SKM-1 (cell line): Measurements from ENCODE around the gene ISX.
"Not testable (repeated sequence)": the region's sequence is repeated elsewhere in the genome, so short reads cannot be mapped to it uniquely, and the experiment has no call there.

Source experiments
- DNase-seq: peaks from one replicate; lab custom pipeline; 2025; ENCODE audit not compliant: unreplicated experiment; lab: John Stamatoyannopoulos, UW

ISX gene

DNA sequence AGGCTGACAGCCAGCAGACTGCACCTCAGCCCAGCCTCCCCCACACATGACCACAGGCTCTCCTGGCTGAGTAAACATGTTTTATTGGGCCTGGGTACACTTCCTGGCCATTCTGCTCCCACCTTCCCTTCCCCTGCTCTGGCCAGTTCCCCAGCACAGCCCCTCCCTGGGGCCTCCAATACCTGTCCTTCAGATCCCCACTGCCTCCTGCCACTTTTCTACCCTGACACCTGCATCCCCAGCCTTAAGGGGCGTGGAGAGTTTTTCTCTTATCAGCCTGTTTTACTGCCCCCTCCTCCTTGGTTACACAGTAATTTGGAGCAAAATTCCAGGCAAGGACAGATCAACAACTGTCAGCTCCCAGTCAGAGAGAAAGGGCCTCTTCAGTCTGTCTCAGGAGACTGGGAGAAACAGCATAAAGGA lies at the start of gene ISX:
Gene ISX (plus strand): TSS at position 363 of the 423 bp plus-strand sequence. CDS start 930 bp downstream, outside the sequence.
- DNase-seq, result no peak

DNA sequence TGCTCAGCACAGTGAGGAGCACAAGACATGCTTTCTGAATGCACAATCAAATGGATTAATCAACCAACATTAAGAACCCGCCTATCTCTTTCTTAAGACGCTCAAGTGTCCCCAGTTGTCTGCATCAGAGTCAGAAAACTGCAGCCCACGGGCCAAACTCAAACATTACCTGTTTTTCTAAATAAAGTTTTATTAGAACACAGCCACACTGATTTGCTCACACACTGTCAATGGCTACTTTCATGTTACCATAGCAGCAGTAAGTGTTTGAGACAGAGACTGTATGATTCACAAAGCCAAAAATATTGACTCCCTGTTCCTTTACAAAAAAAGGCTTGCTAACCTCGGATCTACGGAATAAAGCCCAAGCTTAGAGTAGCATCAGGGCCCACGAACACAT lies 49.0 kb upstream of the ISX start:
- no peak for DNase-seq

DNA sequence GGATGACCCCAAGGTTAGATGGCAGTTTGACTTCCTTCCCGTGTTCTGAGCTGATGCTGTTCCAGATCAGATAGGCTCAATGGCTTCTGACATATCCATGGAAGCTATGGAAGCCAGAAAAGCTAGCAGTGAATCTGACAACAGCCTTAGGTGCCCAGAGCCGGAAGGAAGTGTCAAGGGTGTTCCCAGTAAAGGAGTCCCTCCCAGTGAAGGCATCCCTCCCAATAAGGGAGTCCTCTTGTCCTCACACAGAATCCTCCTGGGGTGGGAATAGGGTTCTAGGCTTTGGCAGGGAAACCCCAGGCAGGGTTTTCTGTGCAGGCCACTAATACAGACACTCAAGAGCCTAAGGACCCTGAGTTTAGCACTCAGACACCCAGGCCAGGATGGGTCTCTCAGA lies 47.0 kb upstream of the ISX start:
- no peak for DNase-seq

DNA sequence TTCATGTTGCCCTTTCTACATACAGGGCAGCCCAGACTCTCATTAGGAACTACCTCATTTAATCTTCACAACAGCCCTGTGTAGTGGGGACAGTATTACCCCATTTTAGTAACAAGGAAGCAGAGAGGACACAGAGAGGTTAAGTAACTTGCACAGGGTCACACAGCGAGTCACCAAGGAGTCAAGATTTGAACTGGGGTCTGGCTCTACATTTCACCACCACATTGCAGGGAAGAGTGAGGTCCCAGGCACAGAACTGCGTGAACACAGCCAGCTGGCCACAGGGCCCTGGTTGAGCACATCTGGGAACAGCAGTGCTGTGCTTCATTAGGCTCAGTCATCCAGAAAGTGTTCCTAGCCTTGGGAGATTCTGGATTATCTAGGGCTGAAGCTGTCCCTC lies 45.4 kb upstream of the ISX start:
- no peak for DNase-seq

DNA sequence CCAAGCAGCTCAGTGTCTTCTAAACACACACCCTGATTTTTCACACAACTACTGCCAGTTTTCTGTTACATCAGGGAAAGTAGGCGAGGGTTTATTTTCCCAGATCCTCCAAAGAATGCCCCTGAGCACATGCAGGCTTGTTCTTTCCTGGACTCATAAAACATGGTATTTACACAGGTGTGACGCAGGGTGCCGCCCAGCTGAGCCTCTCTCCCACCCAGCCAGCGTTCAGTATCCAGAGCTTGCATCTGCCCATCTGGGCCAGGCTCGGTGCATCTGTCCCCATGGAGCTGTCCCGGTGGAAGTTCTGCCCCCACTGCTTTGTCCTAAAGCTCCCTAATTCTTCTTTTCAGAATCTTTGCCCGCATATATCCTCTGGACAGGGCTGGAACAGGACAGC lies 44.8 kb upstream of the ISX start:
- DNase-seq, result no peak

DNA sequence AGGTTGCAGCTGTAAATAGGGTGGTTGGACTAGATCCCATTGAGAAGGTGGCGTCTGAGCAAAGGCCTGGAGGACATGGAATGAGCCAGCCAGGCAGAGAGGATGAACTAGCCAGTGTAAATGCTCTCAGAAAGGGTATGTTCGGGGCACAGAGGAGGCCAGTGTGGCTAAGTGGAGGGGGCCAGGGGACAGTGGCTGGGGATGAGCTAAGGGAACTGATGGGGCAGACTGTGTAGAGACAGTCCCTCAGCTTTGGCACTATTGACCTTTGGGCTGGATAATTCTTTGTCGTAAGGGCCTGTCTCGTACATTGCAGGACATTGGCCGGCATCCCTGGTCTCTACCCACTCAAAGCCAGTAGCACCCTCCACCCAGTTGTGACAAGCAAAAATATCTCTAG lies 43.7 kb upstream of the ISX start:
- DNase-seq, result no peak

DNA sequence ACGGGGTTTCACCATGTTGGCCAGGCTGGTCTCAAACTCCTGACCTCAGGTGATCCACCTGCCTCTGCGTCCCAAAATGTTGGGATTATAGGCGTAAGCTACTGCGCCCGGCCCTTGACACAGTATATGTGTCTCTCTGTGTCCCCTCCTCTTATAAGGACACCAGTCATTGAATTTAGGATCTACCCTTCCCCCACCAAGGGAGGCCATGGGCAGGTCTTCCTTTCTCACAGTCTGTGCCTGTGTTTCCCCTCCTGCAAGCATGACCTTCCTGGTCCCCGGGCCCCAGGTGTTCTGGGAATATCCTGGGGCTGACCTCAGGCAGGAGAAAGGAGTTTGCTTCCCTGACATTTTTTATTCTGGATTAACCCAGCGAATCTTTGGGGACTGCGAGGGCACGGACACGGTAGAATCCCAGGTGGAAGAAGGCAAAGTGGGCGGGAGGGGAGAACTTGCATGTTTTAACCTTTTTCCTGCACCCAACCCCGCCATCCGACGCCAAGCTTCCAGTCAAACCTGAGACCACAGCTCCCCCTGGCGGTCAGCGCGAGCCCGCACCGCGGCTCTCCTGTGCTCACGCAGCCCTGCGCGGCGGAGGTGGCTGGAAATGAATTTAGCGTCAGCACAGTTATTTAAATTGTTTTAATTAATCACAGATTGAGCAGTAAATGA lies 42.1 kb upstream of the ISX start:
- peak; percentile 2 for DNase-seq

DNA sequence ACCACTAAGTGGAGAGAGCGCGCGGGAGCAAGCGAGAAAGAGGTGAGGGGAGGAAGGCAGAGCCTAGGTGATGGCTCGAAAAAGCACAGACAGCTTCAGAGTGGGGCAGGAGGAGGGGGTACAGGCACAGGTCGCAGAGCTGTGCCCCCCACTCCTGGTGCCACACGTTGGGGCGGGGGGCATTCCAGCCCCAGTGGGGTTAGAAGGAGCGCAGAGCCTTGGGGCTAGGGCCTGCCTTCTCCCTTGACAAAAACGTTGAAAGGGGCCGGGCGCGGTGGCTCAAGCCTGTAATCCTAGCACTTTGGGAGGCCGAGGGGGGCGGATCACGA lies 41.6 kb upstream of the ISX start:
- DNase-seq, result no peak

DNA sequence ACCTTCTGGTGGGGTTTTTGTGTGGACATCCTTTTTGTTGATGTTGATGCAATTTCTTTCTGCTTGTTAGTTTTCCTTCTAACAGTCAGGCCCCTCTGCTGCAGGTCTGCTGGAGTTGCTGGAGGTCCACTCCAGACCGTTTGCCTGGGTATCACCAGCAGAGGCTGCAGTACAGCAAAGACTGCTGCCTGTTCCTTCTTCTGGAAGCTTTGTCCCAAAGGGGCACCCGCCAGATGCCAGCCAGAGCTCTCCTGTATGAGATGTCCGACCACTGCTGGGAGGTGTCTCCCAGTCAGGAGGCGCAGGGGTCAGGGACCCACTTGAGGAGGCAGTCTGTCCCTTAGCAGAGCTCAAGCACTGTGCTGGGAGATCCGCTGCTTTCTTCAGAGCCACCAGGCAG lies 35.8 kb upstream of the ISX start:
- DNase-seq, result not testable (repeated sequence)

DNA sequence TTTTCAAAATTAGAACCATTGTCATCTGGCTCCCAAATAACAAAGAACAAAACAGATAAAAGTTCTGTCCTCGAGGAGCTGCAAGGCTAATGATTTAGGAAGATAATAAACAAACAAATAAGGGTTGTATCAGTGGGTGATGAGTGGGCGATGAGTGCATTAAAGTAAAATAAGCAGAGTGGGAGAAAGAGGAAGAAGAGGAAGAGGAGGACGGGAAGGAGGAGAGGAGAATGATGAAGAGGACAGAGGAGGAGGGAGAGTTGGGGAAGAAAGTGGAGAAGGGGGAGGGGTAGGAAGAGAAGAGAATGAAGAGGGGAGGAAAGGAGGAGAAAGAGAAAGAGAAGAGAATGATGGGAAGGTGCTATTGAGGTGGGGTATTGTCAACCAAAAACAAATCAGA lies 33.4 kb upstream of the ISX start:
- DNase-seq, result no peak

DNA sequence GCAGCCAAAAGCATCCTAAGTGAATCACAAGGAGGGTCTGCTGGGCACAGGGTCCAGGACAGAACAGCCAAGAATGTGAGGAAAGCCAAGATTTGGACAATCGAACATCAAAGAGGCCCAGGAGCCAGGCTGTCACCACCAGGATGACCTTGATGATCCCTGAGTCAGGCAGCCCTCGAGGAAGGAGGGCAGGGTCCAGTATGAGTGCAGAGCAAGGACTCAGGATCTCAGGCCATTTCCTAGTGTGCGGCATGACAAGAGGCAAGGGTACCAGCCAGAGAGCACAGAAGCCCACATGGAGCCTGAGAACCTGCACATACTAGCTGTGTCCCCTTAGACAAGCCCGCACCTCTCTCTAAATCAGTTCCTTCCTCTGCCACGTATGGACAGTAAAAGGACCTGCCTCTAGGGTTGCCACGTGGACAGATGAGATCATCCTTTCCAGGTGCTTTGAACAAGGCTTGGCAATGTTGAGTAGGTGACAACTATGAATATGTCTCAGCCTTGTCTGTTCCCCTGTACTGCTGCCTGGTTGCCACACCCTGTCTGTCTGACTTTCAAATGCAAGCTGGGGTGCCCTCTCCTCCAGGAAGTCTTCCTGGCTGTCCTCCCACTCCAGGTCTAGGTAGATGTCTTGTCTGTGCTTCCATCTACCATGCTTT lies 32.2 kb upstream of the ISX start:
- no peak for DNase-seq

DNA sequence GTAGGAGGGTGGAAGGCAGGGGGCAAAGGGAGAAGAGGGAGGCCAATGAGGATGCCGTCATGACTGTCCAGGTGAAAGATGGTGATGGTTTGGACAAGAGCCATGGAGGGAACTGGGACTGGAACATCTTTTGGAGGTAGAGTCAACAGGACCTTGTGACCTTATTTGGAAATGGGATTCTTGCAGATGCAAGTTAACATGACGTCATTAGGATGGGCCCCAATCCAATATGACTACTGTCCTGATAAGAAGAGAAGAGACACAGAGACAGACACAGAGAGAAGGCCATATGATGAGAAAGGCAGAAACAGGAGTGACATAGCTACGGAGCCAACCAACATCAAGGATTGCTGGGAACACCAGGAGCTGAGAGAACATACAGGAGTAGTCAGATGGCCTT lies 31.0 kb upstream of the ISX start:
- no peak for DNase-seq

DNA sequence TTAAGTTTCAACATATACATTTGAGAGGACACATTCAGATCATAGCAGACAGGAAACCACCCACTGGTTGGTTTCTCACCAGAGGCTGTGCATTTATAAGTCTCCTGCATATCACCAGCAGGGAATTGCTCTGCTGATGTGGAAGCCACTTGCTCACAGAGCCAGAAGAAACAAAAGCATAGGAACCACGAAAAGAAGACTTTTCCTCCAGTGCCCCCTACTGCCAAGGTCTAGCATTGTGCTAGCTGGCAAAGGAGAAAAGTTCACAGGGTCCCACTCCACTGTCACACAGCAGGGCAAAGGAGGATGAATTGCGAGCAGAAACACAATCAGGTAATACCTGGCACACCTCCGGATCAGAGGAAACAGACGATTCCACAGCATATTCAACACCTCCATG lies 28.9 kb upstream of the ISX start:
- no peak for DNase-seq

DNA sequence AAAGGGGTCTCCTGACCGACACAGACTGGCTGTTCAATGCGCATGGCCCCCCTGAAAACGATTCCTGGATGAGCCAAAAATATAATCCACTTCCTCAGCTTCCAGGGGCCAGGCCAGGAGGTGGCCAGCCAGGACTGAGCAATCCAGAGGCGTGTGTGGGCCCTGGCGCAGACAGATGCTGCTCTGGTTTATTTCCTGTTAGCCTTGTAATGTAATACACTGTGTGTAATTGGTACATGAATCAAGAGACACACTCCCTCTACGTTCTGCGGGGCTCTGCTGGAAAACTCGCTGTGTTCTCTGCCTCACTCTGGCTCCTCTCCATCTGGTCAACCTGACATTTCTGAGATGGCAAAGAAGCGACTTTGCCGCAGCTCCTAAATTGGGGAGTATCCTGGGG lies 26.3 kb upstream of the ISX start:
- no peak for DNase-seq

DNA sequence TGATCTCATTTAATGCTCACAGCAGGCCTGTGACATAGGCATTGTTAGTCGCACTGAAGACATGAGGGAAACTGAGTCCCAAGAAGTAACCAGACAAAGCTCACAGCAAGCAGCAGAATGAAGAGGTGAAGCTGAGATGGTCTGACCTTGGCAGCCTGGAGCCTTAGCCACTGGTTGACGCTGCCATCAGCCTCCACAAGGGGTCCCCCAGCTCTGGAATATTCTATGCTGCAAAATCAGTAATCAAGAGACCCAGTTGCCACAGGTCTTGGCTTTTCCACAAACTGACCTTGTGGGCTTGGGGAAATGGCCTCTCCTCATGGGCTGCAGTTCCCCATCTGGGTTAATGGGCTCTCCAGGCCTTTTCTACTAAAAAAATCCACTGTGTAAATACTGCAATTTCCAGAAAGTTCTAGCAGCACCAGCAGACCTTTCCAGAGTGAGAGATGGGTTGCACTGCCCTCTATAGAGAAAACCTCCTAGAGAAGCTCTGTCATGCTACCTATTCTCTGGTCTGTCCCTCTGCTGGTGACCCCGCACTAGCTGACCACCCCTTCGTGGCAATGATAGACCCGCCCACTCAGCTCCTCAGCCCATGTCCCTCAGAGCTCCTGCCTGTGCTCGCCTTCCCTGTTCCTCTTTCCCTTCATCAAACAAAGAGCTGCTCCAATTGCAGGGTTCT lies 22.6 kb upstream of the ISX start:
- no peak for DNase-seq

DNA sequence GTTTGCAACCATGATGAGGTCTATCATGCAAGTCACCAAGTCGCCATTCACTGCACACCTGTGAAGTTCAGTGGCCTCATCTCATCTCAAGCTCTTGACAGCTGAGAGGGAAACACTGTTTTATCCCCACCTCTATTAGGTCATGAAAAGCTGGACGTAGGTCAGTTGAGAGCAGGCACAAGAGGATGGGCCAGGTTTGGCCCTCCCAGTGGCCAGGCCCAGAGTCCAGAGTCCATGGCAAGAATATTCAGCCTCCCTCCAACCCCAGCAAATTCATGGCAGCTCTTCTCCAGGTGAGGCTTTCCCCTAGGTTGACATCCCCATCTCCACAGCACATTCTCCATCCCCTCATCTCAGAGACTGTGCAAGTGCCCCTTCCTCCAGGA lies 22.0 kb upstream of the ISX start:
- DNase-seq, result no peak

DNA sequence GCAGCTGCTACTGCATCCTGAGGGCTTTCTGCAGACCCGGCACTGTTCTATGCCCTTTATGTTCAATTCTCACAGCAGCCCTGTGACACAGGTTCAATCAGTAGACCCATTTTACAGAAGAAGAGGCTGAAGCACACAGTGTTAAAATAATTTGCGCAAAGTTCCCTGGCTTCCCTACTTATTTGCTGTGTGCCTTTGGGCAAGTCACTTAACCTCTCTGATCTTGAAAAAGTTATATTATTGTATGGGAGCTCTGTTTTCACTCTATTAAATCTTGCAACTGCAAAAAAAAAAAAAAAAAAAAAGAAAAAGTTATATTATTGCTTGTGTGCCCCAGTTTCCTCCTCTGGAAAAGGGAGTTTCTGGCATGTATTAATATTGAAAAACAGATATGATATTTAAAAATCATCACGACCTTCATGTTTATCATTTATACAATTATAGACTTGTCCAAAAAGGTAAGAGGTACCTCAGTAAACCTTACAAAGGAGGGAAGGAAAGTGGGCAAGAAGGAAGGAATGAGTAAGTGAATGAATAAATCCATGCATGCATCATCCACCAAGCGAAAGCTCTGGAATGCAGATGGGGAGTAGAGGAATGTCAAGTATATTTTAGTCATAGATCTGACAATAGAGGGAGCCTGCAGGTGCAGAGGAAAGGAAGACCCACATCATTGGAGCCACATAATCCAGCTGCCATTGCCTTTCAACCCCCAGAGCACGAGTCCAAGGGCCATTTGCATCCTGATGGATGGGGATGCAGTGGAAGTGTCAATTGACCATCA lies 21.2 kb upstream of the ISX start:
- no peak for DNase-seq

DNA sequence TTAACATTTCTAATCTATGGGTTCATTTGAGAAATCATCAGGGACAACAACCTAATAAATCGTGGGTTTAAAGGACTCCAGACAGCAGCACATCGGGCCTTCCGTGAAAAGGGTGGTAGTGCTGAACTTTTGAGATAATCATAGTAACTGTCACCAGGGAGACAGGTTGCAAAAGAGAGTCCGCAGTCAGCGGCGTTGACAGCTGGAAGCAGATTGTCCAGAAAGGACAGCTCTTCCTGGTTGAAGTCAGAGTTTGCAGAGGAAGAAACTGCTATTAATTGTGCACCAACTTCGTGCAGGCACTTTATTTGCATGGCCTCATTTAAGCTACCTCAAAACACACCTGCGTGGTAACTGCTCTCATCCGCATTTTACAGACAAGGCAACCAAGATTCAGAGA lies 20.5 kb upstream of the ISX start:
- no peak for DNase-seq

DNA sequence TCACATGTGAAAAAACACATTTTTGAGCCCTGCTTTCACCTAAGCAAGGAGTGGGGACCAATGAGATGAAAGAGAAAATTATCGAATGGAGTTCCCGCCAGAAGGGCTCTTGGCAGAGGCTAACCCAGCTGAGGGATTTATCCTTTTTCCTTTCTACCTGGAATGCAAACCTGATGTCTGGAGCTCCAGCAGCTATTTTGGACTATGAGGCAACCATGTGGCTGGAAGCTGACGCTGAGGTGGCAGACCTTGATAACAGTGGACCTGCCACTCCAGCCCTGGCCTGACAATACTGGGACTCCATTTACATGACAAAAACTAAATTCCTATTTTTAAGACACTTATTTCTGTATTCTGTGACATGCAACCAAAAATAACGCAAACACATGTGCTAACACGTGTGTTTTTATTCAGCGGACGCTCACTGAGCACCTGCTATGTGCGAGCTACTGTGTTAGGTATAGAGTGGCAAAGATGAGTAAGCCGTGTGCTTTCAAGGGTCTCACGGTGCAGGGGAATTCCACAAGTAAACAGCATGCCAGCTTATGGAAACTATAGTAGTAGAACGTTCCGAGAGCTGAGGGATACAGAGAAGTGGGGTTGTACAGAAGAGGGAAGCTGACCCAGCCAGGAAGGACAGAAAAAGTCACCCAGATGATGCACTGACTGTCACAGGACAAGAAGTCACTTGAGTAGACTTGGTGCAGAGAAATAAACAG lies 19.1 kb upstream of the ISX start:
- DNase-seq, result no peak

DNA sequence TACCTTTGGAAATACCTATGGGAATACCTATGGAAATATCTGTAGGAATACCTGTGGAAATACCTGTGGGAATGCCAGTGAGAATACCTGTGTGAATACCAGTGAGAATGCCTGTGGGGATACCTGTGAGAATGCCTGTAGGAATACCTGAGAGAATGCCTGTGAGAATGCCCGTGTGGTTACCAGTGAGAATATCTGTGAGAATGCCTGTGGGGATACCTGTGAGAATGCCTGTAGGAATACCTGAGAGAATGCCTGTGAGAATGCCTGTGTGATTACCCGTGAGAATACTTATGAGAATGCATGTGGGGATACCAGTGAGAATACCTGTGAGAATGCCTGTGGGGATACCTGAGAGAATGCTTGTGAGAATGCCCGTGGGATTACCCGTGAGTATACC lies 15.9 kb upstream of the ISX start:
- DNase-seq, result not testable (repeated sequence)

DNA sequence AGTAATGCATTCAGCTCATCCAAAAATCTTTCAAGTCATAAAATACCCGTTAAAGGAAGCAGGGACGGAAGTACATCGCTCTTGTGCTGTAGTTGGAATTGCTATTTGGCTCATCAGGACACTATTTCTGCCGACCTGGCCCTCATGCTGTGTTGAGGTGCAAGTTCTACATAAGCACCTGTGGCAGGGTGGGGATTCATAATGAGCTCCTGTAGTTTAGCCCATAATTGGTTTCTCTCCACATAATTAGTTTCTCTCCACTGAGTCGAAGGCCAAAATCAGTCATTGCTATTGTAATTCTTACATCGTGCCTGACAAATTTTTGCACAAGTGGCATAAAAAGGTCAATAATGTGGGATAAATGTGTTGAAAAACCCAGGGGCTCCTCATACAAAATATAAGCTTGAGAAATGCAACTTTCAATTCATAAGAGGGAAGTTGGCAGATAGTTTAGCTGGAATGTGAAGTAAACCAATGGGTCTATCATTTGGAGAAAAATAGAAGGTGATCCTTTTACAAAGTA lies 14.9 kb upstream of the ISX start:
- DNase-seq, result no peak
